ENCODE data around the gene CLCN5. TPM values are rescaled to one million over a fixed set of nuclear protein-coding genes. Genes with fewer than 3 reads are reported as not detected.

Gene CLCN5
- total RNA-seq, 1 experiment from 2014 or later: 0.76 TPM

GRCh38 chrX:50093625-50094024 is 171.2 kb downstream of the CLCN5 start:
- Histone ChIP-seq H3K4me3 (no peak overlapping the region), H3K9me3 (no peaks in the 10 kb centered on the region), H3K36me3 (no peaks in the 10 kb centered on the region), H3K27me3 (no peaks in the 10 kb centered on the region)
- no peak for DNase-seq

GRCh38 chrX:50097071-50097470 is 174.7 kb downstream of the CLCN5 start:
- no peak for DNase-seq
- no peak overlapping the region for H3K4me3 ChIP-seq
- H3K27me3 ChIP-seq: no peaks in the 10 kb centered on the region
- H3K9me3 ChIP-seq: no peaks in the 10 kb centered on the region
- H3K36me3 ChIP-seq: no peaks in the 10 kb centered on the region

GRCh38 chrX:50098241-50098640 is 175.8 kb downstream of the CLCN5 start:
- H3K27me3 ChIP-seq: no peaks in the 10 kb centered on the region
- H3K9me3 ChIP-seq: no peaks in the 10 kb centered on the region
- no peak overlapping the region for H3K4me3 ChIP-seq
- H3K36me3 ChIP-seq: no peaks in the 10 kb centered on the region
- no peak for DNase-seq

- H3K36me3 ChIP-seq: no peaks in the 10 kb centered on the region
- DNase-seq: no peak
- H3K27me3 ChIP-seq: no peaks in the 10 kb centered on the region
- H3K9me3 ChIP-seq: no peaks in the 10 kb centered on the region
- H3K4me3 ChIP-seq: no peak overlapping the region
These were observed 176.4 kb downstream of the CLCN5 start for GRCh38 chrX:50098749-50099148.

GRCh38 chrX:50099331-50099730 is 176.9 kb downstream of the CLCN5 start:
- Histone ChIP-seq H3K9me3 (no peaks in the 10 kb centered on the region), H3K4me3 (no peak overlapping the region), H3K36me3 (no peaks in the 10 kb centered on the region), H3K27me3 (no peaks in the 10 kb centered on the region)
- DNase-seq: no peak

GRCh38 chrX:50100188-50100587 is 177.8 kb downstream of the CLCN5 start:
- H3K36me3 ChIP-seq: no peaks in the 10 kb centered on the region
- no peak for DNase-seq
- H3K27me3 ChIP-seq: no peaks in the 10 kb centered on the region
- H3K4me3 ChIP-seq: no peak overlapping the region
- H3K9me3 ChIP-seq: no peaks in the 10 kb centered on the region

- Histone ChIP-seq H3K9me3 (no peaks in the 10 kb centered on the region), H3K4me3 (no peak overlapping the region), H3K27me3 (no peaks in the 10 kb centered on the region), H3K36me3 (no peaks in the 10 kb centered on the region)
- no peak for DNase-seq
These were observed 180.8 kb downstream of the CLCN5 start for GRCh38 chrX:50103176-50103575.

GRCh38 chrX:50103866-50104566 is 181.6 kb downstream of the CLCN5 start:
- peak; percentile 14 for DNase-seq

GRCh38 chrX:50106051-50106675 is 183.8 kb downstream of the CLCN5 start:
- no peaks in the 10 kb centered on the region for H3K36me3 ChIP-seq
- DNase-seq: no peak
- H3K9me3 ChIP-seq: no peaks in the 10 kb centered on the region
- H3K27me3 ChIP-seq: no peaks in the 10 kb centered on the region
- H3K4me3 ChIP-seq: no peak overlapping the region

More at GRCh38 chrX:50103866-50104566, 181.6 kb downstream of the CLCN5 start:
- Histone ChIP-seq H3K9me3 (no peaks in the 10 kb centered on the region), H3K27me3 (no peaks in the 10 kb centered on the region), H3K36me3 (no peaks in the 10 kb centered on the region), H3K4me3 (no peak overlapping the region)

- H3K4me3 ChIP-seq: no peak overlapping the region
- DNase-seq: no peak
- no peaks in the 10 kb centered on the region for H3K36me3 ChIP-seq
- H3K9me3 ChIP-seq: no peaks in the 10 kb centered on the region
- H3K27me3 ChIP-seq: no peaks in the 10 kb centered on the region
These were observed 185.1 kb downstream of the CLCN5 start for GRCh38 chrX:50107470-50107869.

- H3K9me3 ChIP-seq: no peaks in the 10 kb centered on the region
- no peak for DNase-seq
- H3K36me3 ChIP-seq: no peaks in the 10 kb centered on the region
- H3K27me3 ChIP-seq: no peaks in the 10 kb centered on the region
- H3K4me3 ChIP-seq: no peak overlapping the region
These were observed 185.9 kb downstream of the CLCN5 start for GRCh38 chrX:50108264-50108663.

- Histone ChIP-seq H3K36me3 (no peaks in the 10 kb centered on the region), H3K27me3 (no peaks in the 10 kb centered on the region), H3K9me3 (no peaks in the 10 kb centered on the region), H3K4me3 (no peak overlapping the region)
- DNase-seq: no peak
These were observed 189.3 kb downstream of the CLCN5 start for GRCh38 chrX:50111742-50112141.

GRCh38 chrX:50114113-50114512 is 191.7 kb downstream of the CLCN5 start:
- Histone ChIP-seq H3K27me3 (no peaks in the 10 kb centered on the region), H3K9me3 (no peaks in the 10 kb centered on the region), H3K4me3 (no peak overlapping the region), H3K36me3 (no peaks in the 10 kb centered on the region)
- DNase-seq: no peak

GRCh38 chrX:50115973-50116372 is 193.6 kb downstream of the CLCN5 start:
- DNase-seq: no peak
- H3K36me3 ChIP-seq: no peaks in the 10 kb centered on the region
- no peaks in the 10 kb centered on the region for H3K9me3 ChIP-seq
- no peaks in the 10 kb centered on the region for H3K27me3 ChIP-seq
- no peak overlapping the region for H3K4me3 ChIP-seq

GRCh38 chrX:50117476-50117875 is 195.1 kb downstream of the CLCN5 start:
- no peak for DNase-seq
- Histone ChIP-seq H3K4me3 (no peak overlapping the region), H3K36me3 (no peaks in the 10 kb centered on the region), H3K27me3 (no peaks in the 10 kb centered on the region), H3K9me3 (no peaks in the 10 kb centered on the region)

- H3K36me3 ChIP-seq: no peaks in the 10 kb centered on the region
- no peak overlapping the region for H3K4me3 ChIP-seq
- H3K27me3 ChIP-seq: no peaks in the 10 kb centered on the region
- DNase-seq: no peak
- no peaks in the 10 kb centered on the region for H3K9me3 ChIP-seq
These were observed 203.1 kb downstream of the CLCN5 start for GRCh38 chrX:50125480-50125879.

GRCh38 chrX:50147972-50148371 is 225.6 kb downstream of the CLCN5 start:
- DNase-seq: no peak
- no peaks in the 10 kb centered on the region for H3K36me3 ChIP-seq
- no peak overlapping the region for H3K4me3 ChIP-seq

More at GRCh38 chrX:50147972-50148371, 225.6 kb downstream of the CLCN5 start:
- no peaks in the 10 kb centered on the region for H3K27me3 ChIP-seq
- H3K9me3 ChIP-seq: no peaks in the 10 kb centered on the region
